ENCODE results near the gene SLC25A28. TPM values are rescaled to one million over a fixed set of nuclear protein-coding genes. Genes with fewer than 3 reads are reported as not detected.

The SLC25A28 gene
- total RNA-seq, 2 donors from 2014 or later: 15.3 to 22.1 TPM

GRCh38 chr10:99579971-99580370 lies 40.3 kb downstream of the SLC25A28 start:
- Histone ChIP-seq H3K27me3 (no peaks in the 10 kb centered on the region), H3K36me3 (replicated peaks in 1 of 2; ENCODE audit: insufficient read depth in 1 of 2, low read depth in 2 of 2) (no peaks in the 10 kb centered on the region), H3K4me1 (no peaks in the 10 kb centered on the region), H3K4me3 (no peak overlapping the region), H3K9me3 (no peaks in the 10 kb centered on the region), H3K27ac (no peak overlapping the region)
- intact Hi-C loops (cut with DNase I): no loop called here
- ATAC-seq (no peak), DNase-seq (no peak)
- 45 to 69% methylated on average over 1 of the region's 1 CpG for WGBS, 2 donors
- no peak for TF ChIP-seq POLR2A (IDR thresholded peaks at IDR 0.05)
- TF ChIP-seq CTCF (IDR thresholded peaks at IDR 0.05): no peak

DNA sequence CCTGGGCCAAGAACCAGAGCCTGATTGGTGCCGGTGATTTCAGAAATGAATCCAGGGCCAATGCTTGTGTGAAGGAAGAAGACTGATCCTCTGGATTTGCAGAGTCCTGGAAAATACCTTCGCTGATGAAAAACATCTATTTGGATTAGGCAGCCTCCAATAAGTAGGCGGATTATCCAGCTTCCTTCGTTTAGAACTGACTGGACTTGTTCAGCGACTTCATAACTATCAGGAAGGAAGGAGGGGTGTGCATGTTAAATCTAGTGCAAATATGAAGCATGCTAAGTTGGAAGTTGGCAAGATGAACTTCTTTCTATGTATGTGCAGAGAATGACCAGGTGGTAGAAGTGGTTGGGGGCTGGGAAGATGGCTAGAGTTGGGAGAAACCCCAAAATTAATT lies 46.4 kb downstream of the SLC25A28 start:
- ATAC-seq (no peak), DNase-seq (no peak)
- intact Hi-C loops (cut with DNase I): no loop called here
- WGBS, 2 donors: 47 to 49% methylated on average over 5 of the region's 5 CpGs
- no peak for TF ChIP-seq POLR2A (IDR thresholded peaks at IDR 0.05)
- no peaks in the 10 kb centered on the region for H3K27me3 ChIP-seq
- no peaks in the 10 kb centered on the region for H3K4me1 ChIP-seq
- H3K36me3 ChIP-seq (replicated peaks in 1 of 2; ENCODE audit: insufficient read depth in 1 of 2, low read depth in 2 of 2): no peaks in the 10 kb centered on the region
- no peaks in the 10 kb centered on the region for H3K9me3 ChIP-seq
- no peak overlapping the region for H3K27ac ChIP-seq
- no peak overlapping the region for H3K4me3 ChIP-seq

GRCh38 chr10:99571816-99572215 lies 48.4 kb downstream of the SLC25A28 start:
- WGBS, 2 donors: 60 to 75% methylated on average over 1 of the region's 1 CpG
- ATAC-seq: no peak
- no peaks in the 10 kb centered on the region for H3K4me1 ChIP-seq
- no peaks in the 10 kb centered on the region for H3K27me3 ChIP-seq
- TF ChIP-seq CTCF (IDR thresholded peaks at IDR 0.05): no peak
- TF ChIP-seq POLR2A (IDR thresholded peaks at IDR 0.05): no peak
- H3K27ac ChIP-seq: no peak overlapping the region
- no peaks in the 10 kb centered on the region for H3K36me3 ChIP-seq (replicated peaks in 1 of 2; ENCODE audit: insufficient read depth in 1 of 2, low read depth in 2 of 2)
- no peak for DNase-seq
- no peak overlapping the region for H3K4me3 ChIP-seq
- intact Hi-C loops (cut with DNase I): no loop called here
- H3K9me3 ChIP-seq: no peaks in the 10 kb centered on the region

- intact Hi-C loops (cut with DNase I): no loop called here
- Histone ChIP-seq H3K9me3 (no peaks in the 10 kb centered on the region), H3K27ac (no peak overlapping the region), H3K4me1 (no peaks in the 10 kb centered on the region), H3K36me3 (replicated peaks in 1 of 2; ENCODE audit: insufficient read depth in 1 of 2, low read depth in 2 of 2) (no peaks in the 10 kb centered on the region), H3K4me3 (no peak overlapping the region), H3K27me3 (no peaks in the 10 kb centered on the region)
- TF ChIP-seq CTCF (IDR thresholded peaks at IDR 0.05): no peak
- no peak for TF ChIP-seq POLR2A (IDR thresholded peaks at IDR 0.05)
- DNase-seq: no peak
- ATAC-seq: no peak
Observed at GRCh38 chr10:99569961-99570360, 50.3 kb downstream of the SLC25A28 start.

GRCh38 chr10:99569253-99569939 lies 50.8 kb downstream of the SLC25A28 start:
- no peaks in the 10 kb centered on the region for H3K27me3 ChIP-seq
- ATAC-seq (no peak), DNase-seq (no peak)
- no peak overlapping the region for H3K27ac ChIP-seq
- no peak for TF ChIP-seq POLR2A (IDR thresholded peaks at IDR 0.05)
- no peak for TF ChIP-seq CTCF (IDR thresholded peaks at IDR 0.05)
- H3K4me3 ChIP-seq: no peak overlapping the region
- intact Hi-C loops (cut with DNase I): no loop called here
- H3K36me3 ChIP-seq (replicated peaks in 1 of 2; ENCODE audit: insufficient read depth in 1 of 2, low read depth in 2 of 2): no peaks in the 10 kb centered on the region
- no peaks in the 10 kb centered on the region for H3K4me1 ChIP-seq
- no peaks in the 10 kb centered on the region for H3K9me3 ChIP-seq
- WGBS, 2 donors: 67 to 72% methylated on average over 11 of the region's 11 CpGs
